Right forelimb (tissue), 1 donor: Measurements from ENCODE around the gene TRIM10.
"Not testable (repeated sequence)": the region's sequence is repeated elsewhere in the genome, so short reads cannot be mapped to it uniquely, and the experiment has no call there.

ENCODE experiments used
- DNase-seq: peaks from one replicate; pipeline ENCODE4 v3.0.0-alpha.2; 2018

TRIM10 gene

DNA sequence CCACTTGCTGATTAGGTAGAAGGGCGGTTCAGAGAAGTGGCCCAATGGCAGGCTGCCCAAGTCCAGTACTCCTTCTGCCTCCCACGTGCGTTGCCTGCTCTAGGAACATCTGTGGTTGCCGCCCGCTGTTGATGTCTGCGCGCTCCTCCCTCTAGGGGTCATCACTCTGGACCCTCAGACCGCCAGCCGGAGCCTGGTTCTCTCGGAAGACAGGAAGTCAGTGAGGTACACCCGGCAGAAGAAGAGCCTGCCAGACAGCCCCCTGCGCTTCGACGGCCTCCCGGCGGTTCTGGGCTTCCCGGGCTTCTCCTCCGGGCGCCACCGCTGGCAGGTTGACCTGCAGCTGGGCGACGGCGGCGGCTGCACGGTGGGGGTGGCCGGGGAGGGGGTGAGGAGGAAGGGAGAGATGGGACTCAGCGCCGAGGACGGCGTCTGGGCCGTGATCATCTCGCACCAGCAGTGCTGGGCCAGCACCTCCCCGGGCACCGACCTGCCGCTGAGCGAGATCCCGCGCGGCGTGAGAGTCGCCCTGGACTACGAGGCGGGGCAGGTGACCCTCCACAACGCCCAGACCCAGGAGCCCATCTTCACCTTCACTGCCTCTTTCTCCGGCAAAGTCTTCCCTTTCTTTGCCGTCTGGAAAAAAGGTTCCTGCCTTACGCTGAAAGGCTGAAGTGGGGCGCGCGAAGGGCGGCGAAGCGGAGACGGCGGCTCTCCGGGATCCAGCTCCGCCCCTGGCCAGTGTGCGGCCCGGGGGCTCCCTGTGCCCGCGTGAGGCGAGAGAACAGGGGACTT is 10.9 kb upstream of the TRIM10 start:
- no peak for DNase-seq

DNA sequence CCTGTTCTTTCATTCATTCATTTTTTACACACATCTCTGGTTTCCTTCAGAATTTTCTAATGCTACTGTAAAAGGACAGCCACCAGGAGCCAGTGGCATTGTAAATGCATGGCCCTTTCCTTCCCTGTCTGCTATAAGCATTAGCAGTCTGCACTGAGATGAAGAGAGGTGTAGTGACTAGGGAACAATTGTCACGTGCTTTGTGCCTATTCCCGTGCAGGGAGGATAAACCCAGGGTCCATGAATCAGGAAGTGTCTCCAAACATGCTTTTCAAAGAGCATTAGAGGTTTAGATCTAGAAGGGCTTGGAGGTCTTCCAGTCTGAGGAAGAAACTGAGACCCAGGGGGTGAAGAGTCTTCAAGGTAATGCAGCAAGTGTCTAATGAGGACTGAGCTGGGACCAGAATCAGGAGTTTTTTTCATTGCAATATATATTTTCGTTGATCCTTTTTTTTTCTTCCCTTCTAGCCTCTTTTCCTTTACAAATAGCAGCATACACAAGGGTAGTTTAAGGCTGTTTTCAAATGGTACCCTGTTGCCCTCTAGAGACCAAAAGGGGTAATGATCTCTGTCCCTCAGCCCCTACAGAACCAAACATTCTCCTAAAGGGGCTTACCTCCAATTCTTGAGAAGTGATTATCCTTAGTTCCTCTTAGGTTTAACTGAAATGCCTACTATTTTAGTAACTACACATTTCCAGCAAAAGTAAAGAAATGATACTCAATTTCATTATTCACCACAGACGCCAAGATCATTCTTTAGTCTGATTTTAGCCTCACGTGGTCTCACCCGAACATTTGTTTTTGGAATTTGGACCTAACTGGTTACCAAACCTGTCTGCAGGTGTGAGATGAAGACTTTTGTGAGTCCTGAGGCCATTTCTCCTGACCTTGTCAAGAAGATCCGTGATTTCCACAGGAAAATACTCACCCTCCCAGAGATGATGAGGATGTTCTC is 8.9 kb upstream of the TRIM10 start:
- no peak for DNase-seq

DNA sequence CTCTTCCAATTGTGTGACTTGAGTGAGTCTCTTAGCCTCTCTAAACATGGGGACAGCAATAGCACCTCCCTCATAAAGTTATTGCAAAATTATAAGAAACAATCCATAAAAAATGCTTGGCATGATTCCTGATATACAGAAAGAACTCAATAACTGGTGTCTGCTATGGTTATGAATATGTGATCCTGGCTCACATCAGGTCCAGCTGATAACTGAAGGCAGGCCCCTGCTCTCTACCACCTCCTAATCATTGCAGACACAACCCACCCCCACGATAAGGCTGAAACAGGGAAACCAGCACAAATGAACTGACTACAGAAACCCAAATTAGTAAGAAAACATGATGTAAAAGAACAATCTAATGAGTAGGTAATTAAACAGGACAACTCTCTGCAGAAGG is 7.7 kb upstream of the TRIM10 start:
- no peak for DNase-seq

- no peak for DNase-seq
These were observed 6.1 kb upstream of the TRIM10 start for GRCh38 chr6:30167101-30167500.

- DNase-seq = not testable (repeated sequence)
These were observed 4.2 kb upstream of the TRIM10 start for GRCh38 chr6:30165238-30165637.

- DNase-seq = no peak
These were observed 3.7 kb upstream of the TRIM10 start for GRCh38 chr6:30164714-30165113.

DNA sequence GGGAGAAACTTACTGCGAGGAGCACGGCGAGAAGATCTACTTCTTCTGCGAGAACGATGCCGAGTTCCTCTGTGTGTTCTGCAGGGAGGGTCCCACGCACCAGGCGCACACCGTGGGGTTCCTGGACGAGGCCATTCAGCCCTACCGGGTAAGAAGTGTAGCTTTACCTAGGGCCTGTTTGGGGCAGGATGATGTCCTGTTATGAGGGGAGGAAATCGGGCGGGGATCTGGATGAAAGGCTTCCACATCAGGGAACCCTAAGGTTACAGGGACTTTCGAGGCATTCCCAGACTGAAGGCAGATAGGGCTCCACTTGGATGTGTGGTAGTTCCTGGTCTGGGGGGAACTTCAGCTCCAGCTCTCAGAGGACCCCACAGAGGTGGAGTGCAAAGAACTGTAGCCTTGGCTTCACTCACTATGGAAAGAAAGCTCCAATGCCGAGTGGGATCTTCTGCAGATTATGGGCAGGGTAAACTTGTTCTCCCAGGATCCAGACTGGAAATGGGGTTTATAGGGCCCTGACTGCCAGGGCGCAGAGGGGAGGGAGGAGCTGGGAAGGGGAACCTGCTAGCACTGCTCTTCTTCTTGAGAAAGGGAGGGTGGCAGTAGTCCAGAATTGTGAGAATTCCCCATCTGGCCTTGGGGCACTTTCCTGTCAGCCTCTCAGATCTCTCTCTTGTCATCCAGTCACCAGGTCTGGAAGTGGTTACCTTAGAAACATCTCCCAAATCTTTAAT is 3.1 kb upstream of the TRIM10 start:
- no peak for DNase-seq

DNA sequence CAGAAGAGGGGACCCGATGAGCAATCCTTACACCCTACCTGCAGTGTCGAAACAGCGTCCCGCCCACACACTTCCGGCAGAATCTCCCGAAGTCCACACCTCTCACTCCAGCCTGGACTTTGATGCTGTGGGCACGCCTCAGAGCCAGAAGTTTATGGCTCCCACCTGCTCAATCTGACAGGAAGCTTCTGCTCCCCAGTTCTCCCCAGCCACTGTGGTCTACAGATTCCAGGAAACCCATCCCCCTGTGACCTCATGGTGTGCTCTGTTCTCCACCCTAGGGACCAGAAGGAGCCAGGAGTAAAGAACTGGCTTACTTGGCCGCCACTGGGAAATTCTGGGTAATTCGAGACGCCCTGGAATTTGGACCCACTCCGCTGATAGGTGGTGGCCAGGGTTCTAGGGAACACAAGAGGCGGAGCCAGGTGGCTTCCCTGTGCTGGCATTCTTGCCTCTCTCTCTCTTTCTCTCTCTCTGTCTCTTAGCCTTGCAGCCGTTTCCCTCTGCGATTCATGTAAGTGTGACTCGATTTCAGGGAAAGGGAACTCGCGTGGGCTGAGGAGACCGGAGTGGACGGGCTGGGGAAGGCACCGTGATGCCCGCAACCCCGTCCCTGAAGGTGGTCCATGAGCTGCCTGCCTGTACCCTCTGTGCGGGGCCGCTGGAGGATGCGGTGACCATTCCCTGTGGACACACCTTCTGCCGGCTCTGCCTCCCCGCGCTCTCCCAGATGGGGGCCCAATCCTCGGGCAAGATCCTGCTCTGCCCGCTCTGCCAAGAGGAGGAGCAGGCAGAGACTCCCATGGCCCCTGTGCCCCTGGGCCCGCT is 2.3 kb upstream of the TRIM10 start, which contains the start of gene TRIM15:
TRIM15 (plus strand) TSS at position 457 of the 828 bp plus-strand sequence; CDS start at position 596, 139 bp downstream.
- no peak for DNase-seq

DNA sequence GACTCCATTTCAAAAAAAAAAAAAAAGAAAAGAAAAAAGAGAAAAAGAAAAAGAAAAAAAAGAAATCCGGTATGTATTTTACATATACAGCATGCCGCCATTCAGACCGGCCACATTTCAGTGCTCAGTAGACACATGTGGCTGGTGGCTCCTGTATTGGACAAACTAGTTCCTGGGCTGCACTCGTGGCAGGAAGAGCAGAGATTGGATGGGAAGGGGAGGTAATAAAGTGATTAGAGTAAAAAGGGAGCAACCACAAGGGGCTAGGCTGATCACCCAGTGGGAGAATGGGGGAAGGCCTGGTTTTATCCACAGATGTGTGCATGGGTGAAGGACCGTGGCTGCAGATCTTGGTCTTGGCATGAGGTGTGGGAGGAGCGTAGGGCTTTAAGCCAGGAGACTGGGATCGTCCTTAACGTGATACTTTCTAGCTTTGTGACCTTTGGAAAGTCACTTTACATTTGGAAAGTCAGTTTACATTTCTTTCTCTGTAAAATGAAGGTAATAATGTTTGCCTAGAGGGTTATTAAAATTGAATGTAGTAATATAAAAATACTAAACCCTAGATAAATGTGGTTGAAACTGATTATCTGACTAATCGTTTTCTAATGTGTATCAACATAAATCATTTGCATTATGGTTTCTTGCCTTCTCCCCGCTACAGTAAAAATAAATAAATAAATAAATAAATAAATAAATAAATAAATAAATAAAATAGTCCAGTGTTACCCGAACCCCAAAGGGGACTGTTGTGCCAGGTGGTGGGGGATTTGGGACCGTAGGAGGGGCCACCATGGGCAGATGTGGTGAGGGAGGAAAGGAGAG is 1.5 kb upstream of the TRIM10 start:
- no peak for DNase-seq

DNA sequence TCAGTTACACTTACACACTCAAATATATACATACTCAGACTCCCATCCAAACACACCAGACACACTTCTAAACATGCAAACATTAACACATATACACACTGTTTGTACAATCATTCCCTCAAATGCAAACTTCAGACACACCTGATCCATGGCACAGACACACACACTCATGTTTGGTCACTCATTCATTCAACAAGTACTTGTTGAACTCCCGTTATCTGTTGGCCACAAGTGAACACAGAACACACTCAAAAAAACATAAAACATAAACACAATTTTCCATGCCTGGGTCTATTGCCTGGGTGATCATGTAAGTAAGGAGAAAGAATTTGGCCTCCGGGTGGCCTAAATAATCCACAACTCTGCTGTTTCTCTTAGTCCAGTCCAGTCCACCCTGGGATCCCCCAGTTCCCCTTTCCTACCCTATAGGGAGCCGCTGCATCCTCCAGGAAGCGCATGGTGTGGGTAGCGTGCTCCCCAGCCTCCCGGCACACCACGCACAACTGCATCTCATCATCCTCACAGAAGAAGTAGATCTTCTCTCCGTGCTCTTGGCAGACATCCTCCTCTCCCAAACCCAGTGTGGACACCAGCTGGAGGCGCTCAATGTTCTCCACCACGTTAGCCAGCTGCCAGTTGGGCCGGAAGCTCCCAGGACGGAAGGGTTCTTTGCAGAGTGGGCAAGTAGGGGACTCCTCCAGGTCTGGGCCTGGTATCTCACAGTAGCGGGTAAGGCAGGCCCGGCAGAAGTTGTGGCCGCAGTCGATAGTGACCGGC is 815 bp downstream of the TRIM10 start:
- no peak for DNase-seq

- no peak for DNase-seq
These were observed 2.5 kb downstream of the TRIM10 start for GRCh38 chr6:30158475-30159040.

- DNase-seq = no peak
These were observed 3.0 kb downstream of the TRIM10 start for GRCh38 chr6:30157999-30158398.

DNA sequence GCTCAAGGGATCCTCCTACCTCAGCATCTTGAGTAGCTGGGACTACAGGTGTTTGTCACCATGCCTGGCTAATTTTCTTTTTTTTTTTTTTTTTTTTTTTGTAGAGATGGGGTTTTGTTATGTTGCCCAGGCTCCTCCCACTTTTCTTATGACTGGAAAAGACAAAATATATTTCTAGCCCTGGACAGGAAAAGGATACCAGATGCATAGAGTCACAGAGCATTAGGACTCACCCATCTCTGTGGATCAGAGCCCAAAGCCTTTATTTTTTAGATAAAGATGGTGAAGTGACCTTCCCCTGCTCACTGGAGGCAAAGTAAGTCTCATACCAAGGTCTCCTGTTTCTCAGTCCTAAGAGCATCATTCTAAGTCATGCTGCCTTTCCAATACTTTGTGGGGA is 3.4 kb downstream of the TRIM10 start:
- no peak for DNase-seq

DNA sequence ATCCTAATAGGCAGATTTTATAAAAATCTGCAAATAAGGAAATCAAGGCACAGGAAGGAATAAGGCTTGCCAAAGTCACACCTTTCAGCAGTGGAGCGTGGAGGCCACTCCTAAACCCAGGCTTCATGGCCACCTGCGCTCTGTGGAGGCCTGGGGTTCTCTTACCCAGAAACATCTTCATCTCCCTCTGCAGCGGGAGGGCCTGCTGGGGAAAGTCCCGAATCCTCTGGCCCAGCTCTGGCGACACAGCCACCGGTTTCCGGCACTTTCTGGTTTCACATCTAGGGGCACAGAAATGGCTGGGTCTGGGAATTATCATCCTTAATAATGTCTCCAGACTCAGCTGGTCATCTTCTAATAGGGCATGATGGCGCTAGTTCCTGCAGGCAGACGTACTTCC is 4.2 kb downstream of the TRIM10 start:
- DNase-seq = no peak

DNA sequence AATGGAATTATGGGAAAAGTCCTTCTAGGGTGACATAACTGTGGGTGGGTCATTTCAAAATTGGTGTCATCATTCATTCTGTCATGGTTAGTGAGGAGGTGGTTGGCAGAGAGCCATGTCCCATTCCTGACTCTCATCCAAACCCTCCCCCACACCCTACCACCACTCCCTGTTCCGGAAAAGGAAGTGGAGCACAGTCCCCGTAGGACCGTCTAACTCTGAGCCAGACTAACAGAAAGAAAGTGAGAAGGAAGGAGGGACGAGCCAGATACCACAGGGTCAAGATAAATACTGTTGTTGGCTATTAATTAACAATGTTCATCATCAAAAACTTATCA is 4.8 kb downstream of the TRIM10 start:
- no peak for DNase-seq

GRCh38 chr6:30155520-30156261 is 5.3 kb downstream of the TRIM10 start:
- no peak for DNase-seq

GRCh38 chr6:30154709-30155519 is 6.1 kb downstream of the TRIM10 start:
- DNase-seq = no peak

GRCh38 chr6:30154061-30154460 is 7.0 kb downstream of the TRIM10 start:
- no peak for DNase-seq
